Measurements from ENCODE around the gene COPS7A.
"Not testable (repeated sequence)": the region's sequence is repeated elsewhere in the genome, so short reads cannot be mapped to it uniquely, and the experiment has no call there.

Gene COPS7A

DNA sequence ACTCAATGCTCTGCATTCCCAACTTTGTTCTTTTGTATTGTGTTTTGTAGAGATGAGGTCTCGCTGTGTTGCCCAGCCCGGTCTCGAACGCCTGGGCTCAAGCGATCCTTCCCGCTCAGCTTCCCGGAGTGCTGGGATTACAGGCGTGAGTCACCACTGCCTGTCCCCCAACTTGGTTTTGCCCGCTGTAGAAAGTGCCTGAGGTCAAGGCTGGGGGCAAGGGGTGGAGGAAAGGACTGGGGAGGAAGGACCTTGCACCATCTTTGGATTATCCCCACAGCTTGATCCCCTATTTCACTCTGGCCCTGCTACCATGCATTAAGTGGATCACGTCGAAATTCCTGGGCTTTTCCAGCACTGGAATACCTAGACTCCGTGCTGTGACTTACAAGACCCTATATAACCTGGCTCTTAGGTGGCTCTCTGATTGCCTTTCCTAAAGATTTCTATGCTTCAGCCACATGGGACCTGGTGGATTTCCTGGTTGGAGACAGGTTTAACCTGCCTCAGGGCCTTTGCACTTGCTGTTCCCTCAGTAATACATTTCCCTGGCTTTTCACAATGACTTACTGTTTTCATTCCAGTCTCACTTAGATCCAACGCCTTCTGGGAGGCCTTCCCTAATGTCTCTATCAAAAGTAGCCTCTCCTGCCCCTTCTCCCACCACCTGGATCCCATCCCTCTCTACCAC, 22.6 kb upstream of the COPS7A start:
- DNase-seq: no peak

DNA sequence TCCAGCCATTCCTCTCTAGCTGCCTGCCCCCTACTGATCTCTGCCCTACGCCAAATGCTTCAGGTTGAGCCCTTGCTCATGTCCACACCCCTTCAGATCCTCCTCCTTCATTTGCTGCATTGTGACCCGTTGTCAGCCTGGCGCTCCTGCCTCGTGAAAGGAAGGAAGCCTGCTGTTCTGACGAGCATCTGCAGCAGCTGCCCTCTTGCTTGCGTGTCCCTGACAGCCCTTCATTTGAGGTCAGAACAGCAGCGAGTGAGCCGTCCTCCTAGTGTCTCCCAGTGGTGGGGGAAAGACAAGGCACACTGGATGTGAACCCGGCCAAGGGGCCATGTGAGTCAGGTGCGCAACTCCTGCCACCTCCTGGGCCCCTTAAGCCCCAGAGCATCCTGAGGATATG, 20.2 kb upstream of the COPS7A start:
- no peak for DNase-seq

DNA sequence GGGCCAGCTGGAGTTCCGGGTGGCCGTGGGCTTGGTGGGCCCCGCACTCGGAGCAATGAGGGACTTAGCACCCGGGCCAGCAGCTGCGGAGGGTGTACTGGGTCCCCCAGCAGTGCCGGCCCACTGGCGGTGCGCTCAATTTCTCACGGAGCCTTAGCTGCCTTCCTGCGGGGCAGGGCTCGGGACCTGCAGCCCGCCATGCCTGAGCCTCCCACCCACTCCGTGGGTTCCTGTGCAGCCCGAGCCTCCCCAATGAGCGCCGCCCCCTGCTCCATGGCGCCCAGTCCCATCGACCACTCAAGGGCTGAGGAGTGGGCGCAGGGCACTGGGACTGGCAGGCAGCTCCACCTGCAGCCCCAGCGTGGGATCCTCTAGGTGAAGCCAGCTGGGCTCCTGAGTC, 15.5 kb upstream of the COPS7A start:
- DNase-seq: not testable (repeated sequence)

DNA sequence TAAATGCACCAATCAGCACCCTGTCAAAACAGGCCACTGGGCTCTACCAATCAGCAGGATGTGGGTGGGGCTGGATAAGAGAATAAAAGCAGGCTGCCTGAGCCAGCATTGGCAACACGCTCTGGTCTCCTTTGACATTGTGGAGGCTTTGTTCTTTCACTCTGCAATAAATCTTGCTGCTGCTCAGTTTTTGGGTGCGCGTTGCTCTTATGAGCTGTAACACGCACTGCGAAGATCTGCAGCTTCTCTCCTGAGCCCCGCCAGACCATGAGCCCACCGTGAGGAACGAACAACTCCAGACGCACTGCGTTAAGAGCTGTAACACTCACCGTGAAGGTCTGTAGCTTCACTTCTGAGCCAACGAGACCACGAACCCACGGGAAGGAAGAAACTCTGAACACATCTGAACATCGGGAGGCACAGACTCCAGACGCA, 14.9 kb upstream of the COPS7A start:
- no peak for DNase-seq

DNA sequence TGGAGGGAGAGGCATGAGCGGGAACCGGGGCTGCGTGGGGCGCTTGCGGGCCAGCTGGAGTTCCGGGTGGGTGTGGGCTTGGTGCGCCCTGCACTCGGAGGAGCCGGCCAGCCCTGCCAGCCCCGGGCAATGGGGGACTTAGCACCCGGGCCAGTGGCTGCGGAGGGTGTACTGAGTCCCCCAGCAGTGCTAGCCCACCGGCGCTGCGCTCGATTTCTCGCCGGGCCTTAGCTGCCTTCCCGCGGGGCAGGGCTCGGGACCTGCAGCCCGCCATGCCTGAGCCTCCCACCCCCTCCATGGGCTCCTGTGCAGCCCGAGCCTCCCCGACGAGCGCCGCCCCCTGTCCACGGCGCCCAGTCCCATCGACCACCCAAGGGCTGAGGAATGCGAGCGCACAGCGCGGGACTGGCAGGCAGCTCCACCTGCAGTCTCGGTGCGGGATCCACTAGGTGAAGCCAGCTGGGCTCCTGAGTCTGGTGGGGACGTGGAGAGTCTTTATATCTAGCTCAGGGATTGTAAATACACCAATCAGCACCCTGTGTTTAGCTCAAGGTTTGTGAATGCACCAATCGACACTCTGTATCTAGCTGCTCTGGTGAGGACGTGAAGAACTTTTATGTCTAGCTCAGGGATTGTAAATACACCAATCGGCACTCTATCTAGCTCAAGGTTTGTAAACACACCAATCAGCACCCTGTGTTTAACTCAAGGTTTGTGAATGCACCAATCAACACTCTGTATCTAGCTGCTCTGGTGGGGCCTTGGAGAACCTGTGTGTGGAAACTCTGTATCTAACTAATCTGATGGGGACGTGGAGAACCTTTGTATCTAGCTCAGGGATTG, 7.6 kb upstream of the COPS7A start:
- DNase-seq: not testable (repeated sequence)

DNA sequence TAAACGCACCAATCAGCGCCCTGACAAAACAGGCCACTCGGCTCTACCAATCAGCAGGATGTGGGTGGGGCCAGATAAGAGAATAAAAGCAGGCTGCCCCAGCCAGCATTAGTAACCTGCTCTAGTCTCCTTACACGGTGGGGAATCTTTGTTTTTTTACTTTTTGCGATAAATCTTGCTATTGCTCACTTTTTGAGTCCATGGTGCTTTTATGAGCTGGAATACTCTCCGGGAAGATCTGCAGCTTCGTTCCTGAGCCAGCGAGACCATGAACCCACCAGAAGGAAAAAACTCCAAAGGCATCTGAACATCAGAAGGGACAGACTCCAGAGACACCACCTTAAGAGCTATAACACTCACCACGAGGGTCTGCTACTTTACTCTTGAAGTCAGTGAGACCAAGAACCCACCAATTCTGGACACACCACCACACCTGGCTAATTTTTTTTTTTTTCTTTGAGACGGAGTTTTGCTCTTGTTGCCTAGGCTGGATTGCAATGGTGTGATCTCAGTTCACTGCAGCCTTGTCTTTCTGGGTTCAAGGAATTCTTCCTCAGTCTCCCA, 6.9 kb upstream of the COPS7A start:
- no peak for DNase-seq

DNA sequence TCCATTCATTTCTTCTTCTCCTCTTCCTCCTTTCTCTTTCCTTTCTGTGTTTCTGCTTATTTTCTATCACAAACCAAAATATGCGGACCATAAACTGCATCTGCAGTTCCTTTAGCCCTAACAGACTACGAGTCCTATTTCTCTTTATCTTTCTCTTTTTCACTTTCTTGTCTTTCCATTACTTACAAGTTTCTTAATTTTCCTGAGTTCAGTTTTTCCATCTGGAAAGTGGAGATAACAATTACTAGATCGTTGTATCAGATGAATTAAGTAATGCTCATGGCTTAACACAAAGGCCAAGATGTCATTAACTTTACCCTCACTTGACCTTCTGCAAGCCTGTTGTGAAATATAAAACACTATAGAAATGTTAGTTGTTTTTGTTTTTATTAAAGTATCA, 983 bp upstream of the COPS7A start:
- no peak for DNase-seq

DNA sequence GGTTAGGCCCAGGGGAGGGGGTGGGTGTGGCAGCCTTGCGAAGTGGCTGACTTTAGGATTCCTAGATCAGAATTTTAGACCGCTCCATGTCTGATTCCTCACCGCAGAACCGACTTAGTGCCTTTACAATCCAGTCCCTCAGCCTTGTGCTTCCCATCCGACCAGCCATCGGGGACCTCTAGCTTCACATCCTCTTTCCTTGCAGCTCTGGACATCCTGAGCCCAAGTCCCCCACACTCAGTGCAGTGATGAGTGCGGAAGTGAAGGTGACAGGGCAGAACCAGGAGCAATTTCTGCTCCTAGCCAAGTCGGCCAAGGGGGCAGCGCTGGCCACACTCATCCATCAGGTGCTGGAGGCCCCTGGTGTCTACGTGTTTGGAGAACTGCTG, 557 bp downstream of the COPS7A start:
- no peak for DNase-seq

DNA sequence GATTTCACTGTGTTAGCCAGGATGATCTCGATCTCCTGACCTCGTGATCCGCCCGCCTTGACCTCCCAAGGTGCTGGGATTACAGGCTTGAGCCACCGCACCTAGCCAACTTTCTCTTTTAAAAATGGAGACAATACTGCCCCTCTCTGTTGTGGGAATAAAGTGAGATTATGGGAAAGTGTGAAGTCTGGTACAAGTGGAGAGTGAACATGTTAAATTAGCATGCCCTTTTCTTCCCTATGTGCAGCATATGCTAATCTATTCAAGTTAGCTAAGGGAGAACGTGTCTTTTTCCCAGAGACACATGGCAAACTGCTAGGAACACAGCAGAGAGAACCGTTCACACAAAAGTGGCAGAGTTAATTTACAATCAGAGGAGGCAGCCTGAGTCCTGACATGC, 1.5 kb downstream of the COPS7A start:
- DNase-seq: no peak

DNA sequence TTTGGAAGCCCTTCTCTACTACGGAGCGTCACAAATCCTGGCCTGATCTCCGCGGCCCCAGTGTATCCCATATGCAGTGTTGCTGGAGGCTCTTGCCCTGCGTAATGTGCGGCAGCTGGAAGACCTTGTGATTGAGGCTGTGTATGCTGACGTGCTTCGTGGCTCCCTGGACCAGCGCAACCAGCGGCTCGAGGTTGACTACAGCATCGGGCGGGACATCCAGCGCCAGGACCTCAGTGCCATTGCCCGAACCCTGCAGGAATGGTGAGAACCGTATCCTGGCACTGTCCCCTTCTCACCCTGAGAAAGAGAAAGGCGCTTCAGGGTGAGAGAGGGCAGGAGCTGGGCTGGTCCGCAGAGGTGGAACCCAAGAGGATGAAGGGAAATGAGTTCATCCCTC, 5.3 kb downstream of the COPS7A start:
- DNase-seq: no peak

DNA sequence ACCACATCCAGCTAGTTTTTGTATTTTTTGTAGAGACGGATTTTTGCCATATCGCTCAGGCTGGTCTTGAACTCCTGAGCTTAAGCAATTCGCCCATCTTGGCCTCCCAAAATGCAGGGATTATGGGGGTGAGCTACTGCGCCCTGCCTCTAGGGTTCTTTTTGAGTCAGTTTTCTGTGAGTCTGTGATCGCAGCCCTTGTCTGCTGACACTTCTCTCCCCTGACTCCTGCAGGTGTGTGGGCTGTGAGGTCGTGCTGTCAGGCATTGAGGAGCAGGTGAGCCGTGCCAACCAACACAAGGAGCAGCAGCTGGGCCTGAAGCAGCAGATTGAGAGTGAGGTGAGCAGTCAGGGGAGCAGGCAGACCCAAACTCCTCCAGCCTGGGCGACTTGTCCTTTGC, 6.3 kb downstream of the COPS7A start:
- no peak for DNase-seq

DNA sequence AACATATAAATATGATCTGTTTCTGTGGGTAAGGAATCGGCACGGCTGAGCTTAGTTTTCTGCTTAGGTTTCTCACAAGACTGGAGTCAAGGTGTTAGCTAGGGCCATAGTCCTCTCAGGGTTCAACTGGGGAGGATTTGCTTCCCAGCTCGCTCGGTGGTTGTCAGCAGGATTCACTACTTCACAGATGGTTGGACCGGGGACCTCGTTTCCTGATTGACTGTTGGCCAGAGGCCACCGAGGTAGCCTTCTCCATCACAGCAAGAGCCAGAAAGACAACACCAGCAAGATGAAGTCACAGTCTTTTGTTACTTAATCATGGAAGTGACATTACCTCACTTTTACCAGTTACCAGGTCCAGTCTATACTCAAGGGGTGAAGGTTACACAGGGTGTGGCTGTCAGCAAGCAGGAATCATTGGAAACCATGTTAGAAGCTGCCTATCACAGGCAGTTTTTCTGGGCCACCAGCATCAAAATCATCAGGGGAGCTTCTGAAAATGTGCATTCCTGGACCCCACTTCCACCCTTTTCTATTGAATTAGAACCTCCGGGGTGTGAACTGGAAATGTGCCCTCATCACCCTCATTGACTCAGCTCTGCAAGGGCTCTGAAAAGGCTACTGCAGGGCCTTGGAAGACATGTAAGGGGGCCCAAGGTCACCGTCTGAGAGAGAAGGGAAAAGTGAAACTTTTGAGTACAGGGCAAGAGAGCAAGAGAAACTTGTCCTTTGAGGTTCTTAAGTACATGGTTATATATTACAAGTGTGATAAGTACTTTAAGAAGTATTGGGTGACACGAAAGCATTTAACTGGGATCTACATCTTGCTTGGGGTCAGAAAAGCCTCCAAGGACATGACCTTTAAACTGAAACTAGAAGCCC, 10.9 kb downstream of the COPS7A start:
- no peak for DNase-seq

DNA sequence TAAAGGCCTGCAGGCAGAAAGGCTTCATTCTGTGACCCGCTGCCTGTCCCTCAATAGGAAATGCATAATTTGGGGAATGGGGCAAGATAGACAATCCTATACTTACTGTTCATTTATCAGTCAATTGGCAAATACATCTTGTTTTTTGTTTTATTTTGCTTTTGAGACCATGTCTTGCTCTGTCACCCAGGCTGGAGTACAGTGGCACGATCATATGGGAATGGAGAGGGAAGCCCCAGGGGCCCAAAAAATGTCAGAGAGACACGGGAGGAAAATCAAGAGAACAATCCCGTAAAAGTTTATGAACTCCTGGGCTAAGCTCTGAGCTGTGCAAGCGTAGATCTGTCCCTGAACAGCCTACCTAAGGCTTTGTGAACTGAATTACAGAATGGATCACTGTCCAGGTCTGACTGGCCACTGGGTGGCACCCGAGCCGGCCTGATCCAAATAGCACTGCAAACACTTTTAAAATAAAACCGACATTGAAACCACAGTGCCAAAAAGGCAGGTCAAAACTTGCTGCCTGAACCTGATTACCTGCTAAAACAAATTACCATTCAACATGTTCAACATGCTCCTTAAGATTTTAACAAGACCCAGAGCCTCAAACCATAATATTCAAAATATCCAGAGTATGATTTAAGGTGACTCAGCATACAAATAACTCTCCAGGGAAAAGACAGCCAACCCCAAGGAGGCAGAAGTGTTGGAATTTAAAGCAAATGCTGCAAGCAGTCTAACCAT, 11.8 kb downstream of the COPS7A start:
- DNase-seq: no peak

DNA sequence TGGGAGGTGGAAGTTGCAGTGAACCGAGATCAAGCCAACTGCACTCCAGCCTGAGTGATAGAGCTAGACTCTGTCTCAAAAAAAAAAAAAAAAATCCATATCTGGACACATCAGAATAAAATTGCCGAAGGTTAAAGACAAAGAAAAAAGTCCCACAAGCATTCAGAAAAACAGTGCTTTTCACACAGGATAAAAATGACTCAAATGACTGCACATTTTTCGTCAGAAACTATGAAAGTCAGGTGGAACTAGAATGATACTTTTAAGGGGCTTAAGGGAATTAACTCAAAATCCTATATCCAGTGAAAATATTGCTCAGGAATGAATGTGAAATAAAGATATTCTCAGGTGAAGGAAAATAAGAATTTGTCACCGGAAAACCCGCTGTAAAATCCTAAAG, 12.9 kb downstream of the COPS7A start:
- DNase-seq: no peak

DNA sequence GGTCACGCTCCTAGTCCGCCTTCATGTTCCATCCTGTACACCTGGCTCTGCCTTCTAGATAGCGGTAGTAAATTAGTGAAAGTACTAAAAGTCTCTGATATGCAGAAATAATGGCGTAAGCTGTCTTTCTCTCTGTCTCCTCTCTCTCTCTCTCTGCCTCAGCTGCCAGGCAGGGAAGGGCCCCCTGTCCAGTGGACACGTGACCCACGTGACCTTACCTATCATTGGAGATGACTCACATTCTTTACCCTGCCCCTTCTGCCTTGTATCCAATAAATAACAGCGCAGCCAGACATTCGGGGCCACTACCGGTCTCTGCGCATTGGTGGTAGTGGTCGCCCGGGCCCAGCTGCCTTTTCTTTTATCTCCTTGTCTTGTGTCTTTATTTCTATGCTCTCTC, 18.2 kb downstream of the COPS7A start:
- not testable (repeated sequence) for DNase-seq

DNA sequence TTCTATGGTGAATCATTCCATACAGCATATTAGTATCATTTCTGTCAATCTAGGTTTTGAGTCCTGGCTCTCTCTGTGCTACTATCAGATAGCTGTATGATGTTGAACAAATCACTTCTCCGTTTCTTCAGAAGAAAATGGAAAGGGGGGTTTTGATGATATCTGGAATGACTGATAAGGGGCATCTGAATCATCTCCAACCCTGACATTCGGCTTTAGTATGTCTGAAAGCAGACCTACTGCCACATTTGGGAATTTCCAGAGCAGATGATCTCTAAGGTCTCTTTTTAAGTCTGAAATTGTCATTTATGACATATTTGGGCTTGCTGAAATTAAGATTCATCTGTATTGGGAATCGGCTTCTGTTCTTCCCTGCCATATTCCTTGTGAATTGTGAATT, 19.0 kb downstream of the COPS7A start:
- no peak for DNase-seq

DNA sequence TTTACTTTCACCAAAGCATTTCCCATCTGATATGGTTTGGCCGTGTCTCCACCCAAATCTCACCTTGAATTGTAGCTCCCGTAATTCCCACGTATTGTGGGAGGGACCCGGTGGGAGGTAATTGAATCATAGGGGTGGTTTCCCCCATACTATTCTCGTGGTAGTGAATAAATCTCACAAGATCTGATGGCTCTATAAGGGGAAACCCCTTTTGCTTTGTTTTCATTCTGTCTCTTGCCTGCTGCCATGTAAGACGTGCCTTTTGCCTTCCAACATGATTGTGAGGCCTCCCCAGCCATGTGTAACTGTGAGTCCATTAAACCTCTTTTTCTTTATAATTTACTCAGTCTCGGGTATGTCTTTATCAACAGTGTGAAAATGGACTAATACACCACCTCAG, 19.5 kb downstream of the COPS7A start:
- not testable (repeated sequence) for DNase-seq

DNA sequence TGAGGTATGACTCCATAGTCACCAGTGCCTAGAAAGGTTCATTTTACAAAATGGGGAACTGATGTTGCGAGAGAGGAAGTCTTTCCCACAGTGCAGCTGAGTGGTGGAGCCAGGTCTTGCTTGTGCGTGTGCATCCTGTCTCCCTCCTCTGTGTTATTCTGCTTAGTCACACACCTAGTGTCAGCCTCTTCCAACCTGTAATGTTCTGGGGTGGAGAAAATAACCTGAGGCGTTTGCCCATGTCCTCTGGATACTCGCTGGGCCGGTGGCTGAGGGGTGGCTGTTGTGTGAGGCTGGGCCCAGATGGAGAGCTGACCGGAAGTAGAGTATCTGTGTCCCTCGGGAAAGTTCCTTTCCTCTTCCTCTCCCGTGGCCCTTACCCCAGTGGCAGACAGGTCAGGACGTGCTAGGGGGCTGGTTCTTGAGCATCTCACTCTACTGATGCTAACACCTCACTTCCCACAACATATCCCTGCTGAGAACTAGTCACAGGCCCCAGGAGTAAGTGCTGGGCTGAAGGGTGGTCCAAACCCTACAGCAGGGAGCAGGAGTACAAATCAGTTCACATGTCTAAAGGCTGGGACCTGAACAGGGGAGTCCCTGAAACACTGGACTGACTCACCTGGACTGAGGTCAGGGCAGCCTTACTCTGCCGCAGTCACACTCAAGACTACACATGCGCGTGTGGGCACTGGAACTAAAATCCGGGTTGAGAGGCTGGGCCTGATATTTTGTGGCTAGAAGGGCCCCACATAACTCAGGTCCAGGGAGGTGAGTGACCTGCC, 22.1 kb downstream of the COPS7A start:
- no peak for DNase-seq

DNA sequence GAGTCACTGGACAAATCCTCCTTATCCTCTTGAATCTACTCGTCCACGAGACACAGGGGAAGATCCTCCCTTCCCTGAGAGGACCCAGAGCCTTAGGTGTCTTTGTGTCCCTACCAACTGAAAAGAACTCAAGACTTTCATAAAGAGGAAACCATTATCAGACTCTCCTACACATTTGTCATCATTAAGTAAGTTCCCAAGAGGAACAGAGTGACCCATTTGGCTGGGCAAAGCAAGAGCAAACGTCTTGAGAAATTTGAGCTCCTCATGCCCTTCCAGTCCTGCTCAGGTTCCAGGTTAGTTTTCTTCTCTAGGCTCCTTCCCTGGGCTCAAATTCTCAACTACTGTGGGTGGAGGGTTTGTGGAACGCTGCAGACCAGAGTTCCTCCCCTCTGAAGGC, 23.4 kb downstream of the COPS7A start:
- DNase-seq: no peak

DNA sequence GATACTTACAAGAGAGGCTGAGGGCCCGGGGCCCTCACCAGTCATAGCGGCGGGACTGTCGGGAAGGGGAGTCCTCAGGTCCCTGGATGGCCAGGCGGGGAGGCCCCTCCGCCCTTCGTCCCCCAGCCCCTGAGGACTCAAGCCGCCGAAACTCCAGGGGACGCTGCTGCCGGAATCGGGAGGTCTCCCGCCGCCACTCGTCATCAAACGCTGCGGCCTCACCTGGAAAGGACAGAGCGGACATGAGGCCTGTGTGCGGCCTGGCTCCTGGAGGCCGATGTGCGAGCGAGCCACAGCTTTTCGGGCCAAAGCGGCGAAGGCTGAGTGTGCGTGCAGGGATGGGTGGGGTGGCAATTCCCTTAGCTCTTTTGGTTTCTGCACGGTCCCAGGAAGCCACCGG, 24.9 kb downstream of the COPS7A start:
- no peak for DNase-seq

DNA sequence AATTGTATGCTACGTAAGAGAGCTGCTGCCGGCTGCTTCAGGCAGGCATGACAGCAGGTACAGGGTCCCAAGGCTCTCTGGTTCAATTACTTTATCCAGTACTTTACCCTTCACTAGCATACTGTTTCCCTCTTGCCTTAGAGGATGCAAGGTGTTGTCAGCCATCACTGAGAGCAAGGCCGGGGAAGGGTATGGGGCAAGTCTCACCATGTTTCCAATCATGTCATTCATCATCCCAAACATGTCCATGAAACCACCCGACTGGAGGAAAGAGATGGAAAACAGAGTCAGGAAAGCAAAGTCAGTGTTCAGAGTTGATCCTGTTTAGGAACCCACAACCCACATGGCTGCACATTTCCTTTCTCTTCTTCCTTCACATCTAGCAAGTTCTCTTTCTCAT, 26.7 kb downstream of the COPS7A start:
- DNase-seq: no peak

DNA sequence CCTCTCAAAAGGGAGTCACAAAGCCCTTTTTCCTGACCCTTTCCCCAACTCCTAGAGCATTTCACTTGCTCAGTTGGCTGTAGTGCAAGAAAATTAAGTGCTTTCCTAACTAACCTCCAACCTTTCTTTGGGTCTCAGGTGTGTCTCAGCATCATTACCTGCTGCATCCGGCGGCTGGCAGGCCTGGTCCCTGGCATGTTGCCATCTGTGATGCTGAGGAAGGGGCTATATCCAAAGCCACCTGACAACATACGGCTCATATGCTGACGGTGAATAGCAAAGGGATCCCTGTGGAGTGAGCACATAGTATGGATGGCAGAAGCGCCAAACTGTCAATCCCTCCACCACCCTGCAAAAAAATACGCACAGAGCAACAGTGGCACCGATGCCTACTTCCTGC, 27.9 kb downstream of the COPS7A start:
- DNase-seq: no peak
